Endothelial cell of umbilical vein (primary cell): ENCODE measurements around the gene LARP1.

Experiments
- CTCF ChIP-seq, 2 donors: IDR thresholded peaks; 1 replicate in 1 of 2; 2 replicates in 1 of 2; pipeline ENCODE4 v1.5.1; 2011; ENCODE audit warnings: low read length in 2 of 2, mild to moderate bottlenecking in 2 of 2, moderate library complexity in 2 of 2, control low read depth in 1 of 2, inconsistent platforms in 1 of 2, low read depth in 1 of 2; ENCODE audit not compliant: insufficient read depth in 1 of 2; ENCODE audit errors: extremely low read depth in 1 of 2
- FOS ChIP-seq: IDR thresholded peaks from 2 replicates; pipeline ENCODE4 v1.6.1; 2011; ENCODE audit warnings: mild to moderate bottlenecking, low read length, moderate library complexity, borderline replicate concordance; ENCODE audit not compliant: insufficient read depth
- POLR2A ChIP-seq: IDR thresholded peaks from 2 replicates; pipeline ENCODE4 v1.6.1; 2012; ENCODE audit warnings: low read depth, mild to moderate bottlenecking, control low read depth, low read length
- TF ChIP-seq, protein P1 (sequence below): IDR thresholded peaks from 2 replicates; pipeline ENCODE4 v1.6.1; 2011; ENCODE audit not compliant: insufficient read depth, insufficient read length

- TF ChIP-seq CTCF (IDR thresholded peaks at IDR 0.05; ENCODE audit: extremely low read depth in 1 of 2, insufficient read depth in 1 of 2, low read depth in 1 of 2, low read length in 2 of 2) (no peak), POLR2A (no peak), FOS (no peak)
- TF ChIP-seq, protein P1, sequence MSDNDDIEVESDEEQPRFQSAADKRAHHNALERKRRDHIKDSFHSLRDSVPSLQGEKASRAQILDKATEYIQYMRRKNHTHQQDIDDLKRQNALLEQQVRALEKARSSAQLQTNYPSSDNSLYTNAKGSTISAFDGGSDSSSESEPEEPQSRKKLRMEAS: no peak
Measured at GRCh38 chr5:154795235-154795596, 40.0 kb downstream of the LARP1 start.
